Liver (tissue), 9 donors: ENCODE measurements around the gene DDX31. TPM values are rescaled to one million over a fixed set of nuclear protein-coding genes. Genes with fewer than 3 reads are reported as not detected.

Experiments used
- DNase-seq: peaks from one replicate; pipeline ENCODE4 v3.0.0-alpha.2; 2017; ENCODE audit warnings: low spot score
- H3K27ac ChIP-seq, 2 donors: one replicate each; pipeline ENCODE4 v1.7.0; 2013; ENCODE audit warnings: inconsistent platforms in 2 of 2, low read length in 2 of 2, control low read depth in 1 of 2, low read depth in 1 of 2, mild to moderate bottlenecking in 1 of 2
- H3K27me3 ChIP-seq, 4 donors: one replicate each; pipeline versions ENCODE4 v1.6.1 to v1.7.0; 2013; ENCODE audit warnings: low read length in 3 of 4, inconsistent platforms in 1 of 4, mild to moderate bottlenecking in 1 of 4, moderate library complexity in 1 of 4; ENCODE audit not compliant: control insufficient read depth in 4 of 4, insufficient read depth in 4 of 4
- H3K36me3 ChIP-seq, 4 donors: one replicate each; pipeline versions ENCODE4 v1.6.1 to v1.7.0; 2013; ENCODE audit warnings: low read length in 3 of 4, mild to moderate bottlenecking in 3 of 4, low read depth in 1 of 4, moderate library complexity in 1 of 4; ENCODE audit not compliant: control insufficient read depth in 4 of 4, insufficient read depth in 3 of 4
- H3K4me1 ChIP-seq, 4 donors: one replicate each; pipeline versions ENCODE4 v1.6.1 to v1.7.0; 2013; ENCODE audit warnings: low read length in 3 of 4, mild to moderate bottlenecking in 3 of 4, moderate library complexity in 1 of 4; ENCODE audit not compliant: control insufficient read depth in 4 of 4, insufficient read depth in 4 of 4
- H3K4me3 ChIP-seq, 3 donors: one replicate each; pipeline versions ENCODE4 v1.6.1 to v1.7.0; 2013; ENCODE audit warnings: low read length in 3 of 3, control low read depth in 1 of 3, low read depth in 1 of 3, mild to moderate bottlenecking in 1 of 3
- H3K9ac ChIP-seq, 2 donors: one replicate each; pipeline ENCODE4 v1.7.0; 2013; ENCODE audit warnings: low read length in 2 of 2, mild to moderate bottlenecking in 2 of 2, moderate library complexity in 2 of 2, control low read depth in 1 of 2, low read depth in 1 of 2
- H3K9me3 ChIP-seq, 4 donors: one replicate each; pipeline versions ENCODE4 v1.6.1 to v1.7.0; 2013; ENCODE audit warnings: low read length in 3 of 4; ENCODE audit not compliant: control insufficient read depth in 4 of 4
- EGR1 ChIP-seq, 2 donors: IDR thresholded peaks; 2 replicates each; pipeline ENCODE4 v1.6.1; 2016 to 2018; ENCODE audit warnings: antibody characterized with exemption in 2 of 2, low read depth in 2 of 2
- FOXA1 ChIP-seq: IDR thresholded peaks from 2 replicates; pipeline ENCODE4 v1.6.1; 2016; ENCODE audit warnings: antibody characterized with exemption
- FOXA2 ChIP-seq: IDR thresholded peaks from 2 replicates; pipeline ENCODE4 v1.6.1; 2016; ENCODE audit warnings: antibody characterized with exemption
- GABPA ChIP-seq, 2 donors: IDR thresholded peaks in 1 of 2; conservative IDR thresholded peaks in 1 of 2; 2 replicates each; pipeline ENCODE4 v1.6.1; 2016; ENCODE audit warnings: antibody characterized with exemption in 2 of 2, mild to moderate bottlenecking in 1 of 2, moderate library complexity in 1 of 2
- HNF4A ChIP-seq, 2 donors: conservative IDR thresholded peaks; 2 replicates each; pipeline ENCODE4 v1.6.1; 2016; ENCODE audit warnings: antibody characterized with exemption in 2 of 2, mild to moderate bottlenecking in 2 of 2
- HNF4G ChIP-seq: IDR thresholded peaks from 2 replicates; pipeline ENCODE4 v1.6.1; 2016; ENCODE audit warnings: antibody characterized with exemption
- JUND ChIP-seq, 2 donors: IDR thresholded peaks; 2 replicates each; pipeline ENCODE4 v1.6.1; 2016; ENCODE audit warnings: antibody characterized with exemption in 2 of 2
- NR2F2 ChIP-seq: IDR thresholded peaks from 2 replicates; pipeline ENCODE4 v1.6.1; 2016; ENCODE audit warnings: antibody characterized with exemption
- RAD21 ChIP-seq, 2 donors: IDR thresholded peaks; 2 replicates each; pipeline ENCODE4 v1.6.1; 2016; ENCODE audit warnings: antibody characterized with exemption in 2 of 2, mild to moderate bottlenecking in 2 of 2
- RXRA ChIP-seq, 2 donors: IDR thresholded peaks; 2 replicates each; pipeline ENCODE4 v1.6.1; 2017 to 2018; ENCODE audit warnings: antibody characterized with exemption in 2 of 2, mild to moderate bottlenecking in 1 of 2
- SP1 ChIP-seq: IDR thresholded peaks from 2 replicates; pipeline ENCODE4 v1.6.1; 2018; ENCODE audit warnings: antibody characterized with exemption, mild to moderate bottlenecking
- TAF1 ChIP-seq: conservative IDR thresholded peaks from 2 replicates; pipeline ENCODE4 v1.6.1; 2016; ENCODE audit warnings: antibody characterized with exemption, mild to moderate bottlenecking
- YY1 ChIP-seq: IDR thresholded peaks from 2 replicates; pipeline ENCODE4 v1.6.1; 2016; ENCODE audit warnings: antibody characterized with exemption, mild to moderate bottlenecking
- WGBS: extraction: QIAGEN DNeasy Blood & Tissue Kit; methylation state at CpG from one replicate; pipeline ENCODE4 v1.1.7; 2013; 5-methylcytosine and 5-hydroxymethylcytosine counted together
- polyA plus RNA-seq, 2 donors: library from polyadenylated mRNA; stranded (reverse) in 1 of 2; unstranded in 1 of 2; fragments of 200-250 nt in 1 of 2; fragments of >200 nt in 1 of 2; fragmentation: Nextera tagmentation in 1 of 2; extraction: Ambion mirVana in 1 of 2; gene quantifications; one replicate each; pipeline versions ENCODE4 v1.2.1 to v1.2.3, GENCODE V29; 2013 to 2015
- total RNA-seq, 2 donors: library from RNA; depleted of rRNA; stranded (reverse); fragments of >200 nt; gene quantifications; one replicate each; pipeline ENCODE4 v1.2.3, GENCODE V29; 2014
- TF ChIP-seq, protein P1 (sequence below): IDR thresholded peaks from 2 replicates; pipeline ENCODE4 v1.6.1; 2016; ENCODE audit warnings: antibody characterized with exemption, mild to moderate bottlenecking
- TF ChIP-seq, protein P2 (sequence below): fragments of 150-350 bp; IDR thresholded peaks from 2 replicates; pipeline ENCODE4 v1.5.1; 2017; ENCODE audit warnings: improper control_type of control experiment, low read depth, low read length; ENCODE audit not compliant: missing input control
- TF ChIP-seq, protein P3 (sequence below): IDR thresholded peaks from 2 replicates; pipeline ENCODE4 v1.6.1; 2016; ENCODE audit warnings: antibody characterized with exemption
- donor health status: healthy.
- donor health status: healthy.
- donor health status: healthy.
- donor health status: healthy.
- donor health status: healthy.

The DDX31 gene
- total and polyA plus RNA-seq, 4 donors: 2.5 to 9.6 (median 4.5) TPM

DNA sequence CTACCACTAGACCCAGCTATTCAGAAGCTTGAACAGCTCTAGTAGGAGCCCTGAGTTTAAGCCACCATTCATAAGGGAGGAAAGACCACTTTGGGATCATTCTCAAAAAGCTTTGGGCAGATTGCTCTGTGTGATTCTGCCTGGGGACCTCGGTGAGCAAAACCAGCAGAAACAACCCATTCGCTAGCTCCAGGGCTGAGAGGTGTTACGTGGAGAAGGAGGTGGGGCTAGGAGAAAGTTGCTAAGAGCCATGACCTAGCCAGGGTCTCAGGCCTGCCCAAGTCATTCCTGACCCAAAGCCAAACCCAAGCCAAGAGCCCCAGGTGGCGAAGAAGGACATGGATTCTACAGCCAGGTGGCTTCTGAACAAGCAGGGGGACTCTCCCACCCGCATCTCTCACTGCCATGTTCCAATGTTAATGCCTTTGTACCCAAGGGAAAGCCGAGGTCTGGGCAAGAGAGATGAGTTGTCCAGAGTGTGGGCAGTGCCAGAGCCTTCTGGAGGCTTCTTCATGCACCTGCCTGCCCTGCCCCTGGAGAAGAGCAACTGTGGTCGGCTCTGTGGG, 91.3 kb downstream of the DDX31 start:
- Histone ChIP-seq H3K4me1 (peaks cover 0 to 11% (median 6%) of the 10 kb centered on the region in 4 donors), H3K27me3 (peaks cover 2 to 28% (median 16%) of the 10 kb centered on the region in 4 donors), H3K9ac (no peak overlapping the region), H3K9me3 (no peaks in the 10 kb centered on the region), H3K36me3 (no peaks in the 10 kb centered on the region), H3K27ac (no peak overlapping the region), H3K4me3 (no peak overlapping the region)
- DNase-seq: no peak
- TF ChIP-seq HNF4G (no peak), FOXA2 (no peak), FOXA1 (no peak), GABPA (IDR thresholded peaks at IDR 0.05 in 1 of 2, conservative IDR thresholded peaks at IDR 0.05 in 1 of 2) (no peak), YY1 (no peak), TAF1 (no peak), HNF4A (conservative IDR thresholded peaks at IDR 0.05) (no peak), JUND (IDR thresholded peaks at IDR 0.05) (no peak), RAD21 (IDR thresholded peaks at IDR 0.05) (no peak)
- TF ChIP-seq, protein P1, sequence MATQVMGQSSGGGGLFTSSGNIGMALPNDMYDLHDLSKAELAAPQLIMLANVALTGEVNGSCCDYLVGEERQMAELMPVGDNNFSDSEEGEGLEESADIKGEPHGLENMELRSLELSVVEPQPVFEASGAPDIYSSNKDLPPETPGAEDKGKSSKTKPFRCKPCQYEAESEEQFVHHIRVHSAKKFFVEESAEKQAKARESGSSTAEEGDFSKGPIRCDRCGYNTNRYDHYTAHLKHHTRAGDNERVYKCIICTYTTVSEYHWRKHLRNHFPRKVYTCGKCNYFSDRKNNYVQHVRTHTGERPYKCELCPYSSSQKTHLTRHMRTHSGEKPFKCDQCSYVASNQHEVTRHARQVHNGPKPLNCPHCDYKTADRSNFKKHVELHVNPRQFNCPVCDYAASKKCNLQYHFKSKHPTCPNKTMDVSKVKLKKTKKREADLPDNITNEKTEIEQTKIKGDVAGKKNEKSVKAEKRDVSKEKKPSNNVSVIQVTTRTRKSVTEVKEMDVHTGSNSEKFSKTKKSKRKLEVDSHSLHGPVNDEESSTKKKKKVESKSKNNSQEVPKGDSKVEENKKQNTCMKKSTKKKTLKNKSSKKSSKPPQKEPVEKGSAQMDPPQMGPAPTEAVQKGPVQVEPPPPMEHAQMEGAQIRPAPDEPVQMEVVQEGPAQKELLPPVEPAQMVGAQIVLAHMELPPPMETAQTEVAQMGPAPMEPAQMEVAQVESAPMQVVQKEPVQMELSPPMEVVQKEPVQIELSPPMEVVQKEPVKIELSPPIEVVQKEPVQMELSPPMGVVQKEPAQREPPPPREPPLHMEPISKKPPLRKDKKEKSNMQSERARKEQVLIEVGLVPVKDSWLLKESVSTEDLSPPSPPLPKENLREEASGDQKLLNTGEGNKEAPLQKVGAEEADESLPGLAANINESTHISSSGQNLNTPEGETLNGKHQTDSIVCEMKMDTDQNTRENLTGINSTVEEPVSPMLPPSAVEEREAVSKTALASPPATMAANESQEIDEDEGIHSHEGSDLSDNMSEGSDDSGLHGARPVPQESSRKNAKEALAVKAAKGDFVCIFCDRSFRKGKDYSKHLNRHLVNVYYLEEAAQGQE: no peak
- 38% methylated on average over 7 of the region's 7 CpGs for WGBS

DNA sequence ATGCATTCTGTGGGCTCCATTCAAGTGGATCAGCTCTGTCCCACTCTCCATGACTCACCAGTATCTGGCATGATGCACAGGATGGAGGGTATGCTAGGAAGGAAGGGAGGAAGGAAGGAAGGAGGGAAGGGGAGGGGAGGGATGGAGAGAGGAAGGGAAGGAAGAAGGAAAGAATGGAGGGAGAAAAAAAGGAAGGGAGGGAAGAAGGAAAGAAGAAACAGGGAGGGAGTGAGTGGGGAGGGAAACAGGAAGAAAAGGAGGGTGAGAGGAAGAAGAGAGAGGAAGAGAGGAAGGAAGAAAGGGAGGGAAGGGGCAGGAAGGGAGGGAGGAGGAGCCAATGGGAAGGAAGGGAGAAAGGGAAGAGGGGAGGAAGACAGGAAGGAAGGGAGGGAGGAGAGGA, 92.7 kb downstream of the DDX31 start:
- H3K9ac ChIP-seq: no peak overlapping the region

More for the DNA sequence above, 92.7 kb downstream of the DDX31 start:
- H3K4me1 ChIP-seq: peaks cover 0 to 9% (median 6%) of the 10 kb centered on the region in 4 donors
- no peak for DNase-seq
- H3K4me3 ChIP-seq: no peak overlapping the region
- H3K27ac ChIP-seq: no peak overlapping the region
- no peaks in the 10 kb centered on the region for H3K9me3 ChIP-seq
- H3K36me3 ChIP-seq: no peaks in the 10 kb centered on the region
- no peak for TF ChIP-seq RAD21 (IDR thresholded peaks at IDR 0.05)
- TF ChIP-seq, protein P2, sequence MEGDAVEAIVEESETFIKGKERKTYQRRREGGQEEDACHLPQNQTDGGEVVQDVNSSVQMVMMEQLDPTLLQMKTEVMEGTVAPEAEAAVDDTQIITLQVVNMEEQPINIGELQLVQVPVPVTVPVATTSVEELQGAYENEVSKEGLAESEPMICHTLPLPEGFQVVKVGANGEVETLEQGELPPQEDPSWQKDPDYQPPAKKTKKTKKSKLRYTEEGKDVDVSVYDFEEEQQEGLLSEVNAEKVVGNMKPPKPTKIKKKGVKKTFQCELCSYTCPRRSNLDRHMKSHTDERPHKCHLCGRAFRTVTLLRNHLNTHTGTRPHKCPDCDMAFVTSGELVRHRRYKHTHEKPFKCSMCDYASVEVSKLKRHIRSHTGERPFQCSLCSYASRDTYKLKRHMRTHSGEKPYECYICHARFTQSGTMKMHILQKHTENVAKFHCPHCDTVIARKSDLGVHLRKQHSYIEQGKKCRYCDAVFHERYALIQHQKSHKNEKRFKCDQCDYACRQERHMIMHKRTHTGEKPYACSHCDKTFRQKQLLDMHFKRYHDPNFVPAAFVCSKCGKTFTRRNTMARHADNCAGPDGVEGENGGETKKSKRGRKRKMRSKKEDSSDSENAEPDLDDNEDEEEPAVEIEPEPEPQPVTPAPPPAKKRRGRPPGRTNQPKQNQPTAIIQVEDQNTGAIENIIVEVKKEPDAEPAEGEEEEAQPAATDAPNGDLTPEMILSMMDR: no peak
- TF ChIP-seq FOXA1: no peak
- TF ChIP-seq, protein P1: no peak
- TF ChIP-seq RXRA (IDR thresholded peaks at IDR 0.05): no peak
- TF ChIP-seq EGR1 (IDR thresholded peaks at IDR 0.05; ENCODE audit: low read depth in 2 of 2): no peak
- no peak for TF ChIP-seq SP1
- no peak for TF ChIP-seq NR2F2
- TF ChIP-seq GABPA (IDR thresholded peaks at IDR 0.05 in 1 of 2, conservative IDR thresholded peaks at IDR 0.05 in 1 of 2): no peak
- TF ChIP-seq YY1: no peak
- TF ChIP-seq TAF1: no peak
- TF ChIP-seq, protein P3, sequence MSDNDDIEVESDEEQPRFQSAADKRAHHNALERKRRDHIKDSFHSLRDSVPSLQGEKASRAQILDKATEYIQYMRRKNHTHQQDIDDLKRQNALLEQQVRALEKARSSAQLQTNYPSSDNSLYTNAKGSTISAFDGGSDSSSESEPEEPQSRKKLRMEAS: no peak
- no peak for TF ChIP-seq JUND (IDR thresholded peaks at IDR 0.05)
- peaks cover 0 to 19% (median 10%) of the 10 kb centered on the region in 4 donors for H3K27me3 ChIP-seq
